HG02623 (cell line): Measurements from ENCODE around the gene MTCL1.
"Not testable (repeated sequence)": the region's sequence is repeated elsewhere in the genome, so short reads cannot be mapped to it uniquely, and the experiment has no call there.

Experiments
- ATAC-seq: cut with Tn5 transposase; IDR thresholded peaks from one replicate; pipeline ENCODE4 v1.9.1; 2021; ENCODE audit warnings: moderate library complexity; ENCODE audit not compliant: unreplicated experiment

Gene MTCL1

DNA sequence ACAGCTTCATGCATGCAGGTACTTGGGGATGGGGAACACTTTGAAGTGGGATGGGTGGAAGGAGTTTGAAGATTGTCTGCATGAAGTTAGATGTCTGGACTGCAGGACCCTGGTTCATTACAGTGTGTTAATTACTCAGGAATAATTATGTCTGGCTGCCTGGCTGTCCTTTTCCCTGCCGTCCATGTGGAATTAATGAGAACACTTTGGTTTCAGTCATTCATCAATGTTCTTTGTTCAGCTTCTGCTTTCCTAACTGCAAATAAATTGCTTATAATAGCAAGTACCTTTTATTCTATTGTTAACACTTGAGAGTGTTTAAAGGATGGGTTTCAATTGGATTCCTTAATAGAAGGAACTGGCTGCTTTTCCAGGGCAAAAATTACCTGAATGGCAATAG is 35.8 kb downstream of the MTCL1 start:
- no peak for ATAC-seq

DNA sequence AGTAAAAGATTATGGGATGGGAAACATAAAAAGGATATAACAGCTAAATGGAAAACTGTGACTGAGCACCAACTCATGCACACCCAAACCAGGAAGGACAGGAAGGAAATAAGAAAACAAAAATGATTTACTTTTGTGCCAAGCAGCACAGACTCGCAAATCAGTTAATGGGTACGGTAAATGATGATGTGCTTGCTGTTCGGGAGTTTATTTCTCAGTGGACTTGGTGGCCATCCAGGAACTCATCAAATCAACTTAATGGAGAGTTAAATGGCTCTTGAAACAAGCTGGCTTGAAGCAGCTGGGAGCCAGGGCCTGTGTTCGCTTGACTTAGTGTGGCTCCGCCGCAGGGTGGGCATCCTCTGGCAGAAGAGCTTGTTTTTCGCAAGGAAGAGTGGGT is 36.2 kb downstream of the MTCL1 start:
- ATAC-seq = no peak

DNA sequence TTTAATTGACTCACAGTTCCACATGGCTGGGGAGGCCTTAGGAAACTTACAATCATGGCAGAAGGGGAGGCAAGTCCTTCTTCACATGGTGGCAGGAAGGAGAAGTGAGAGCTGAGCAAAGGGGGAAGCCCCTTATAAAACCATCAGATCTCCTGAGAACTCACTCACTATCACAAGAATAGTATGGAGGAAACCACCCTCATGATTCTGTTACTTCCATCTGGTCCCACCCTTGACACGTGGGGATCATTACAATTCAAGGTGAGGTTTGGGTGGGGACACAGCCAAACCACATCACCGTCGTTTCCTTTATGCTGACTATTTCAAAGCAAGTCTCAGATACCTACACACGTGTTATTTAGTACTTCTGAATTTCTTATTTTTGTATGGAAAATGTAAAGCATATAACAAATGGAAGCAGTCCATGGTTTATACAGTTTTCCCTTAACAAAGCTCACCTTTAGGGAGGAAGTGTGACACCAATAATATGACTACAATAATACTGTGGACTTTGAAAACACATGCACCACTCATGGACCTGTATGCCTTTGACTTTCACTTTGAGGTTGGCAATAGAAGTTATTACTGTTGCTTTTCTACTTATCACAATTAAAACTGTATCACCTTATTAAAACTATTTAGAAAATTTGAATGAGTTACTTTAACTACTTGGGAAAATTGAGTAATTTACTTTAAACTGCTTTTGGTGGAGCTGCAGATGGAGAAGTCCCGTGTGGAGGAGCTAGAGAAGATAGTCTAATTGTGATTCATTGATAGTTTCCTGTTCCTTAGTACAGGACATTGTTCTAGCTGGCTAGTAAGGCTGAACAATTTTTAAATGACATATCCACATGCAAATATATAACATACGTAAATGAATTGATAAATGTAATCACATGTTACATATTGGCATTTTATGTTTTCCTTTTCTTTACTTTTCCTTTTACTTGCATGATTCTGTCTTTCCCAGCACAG is 37.3 kb downstream of the MTCL1 start:
- no peak for ATAC-seq

DNA sequence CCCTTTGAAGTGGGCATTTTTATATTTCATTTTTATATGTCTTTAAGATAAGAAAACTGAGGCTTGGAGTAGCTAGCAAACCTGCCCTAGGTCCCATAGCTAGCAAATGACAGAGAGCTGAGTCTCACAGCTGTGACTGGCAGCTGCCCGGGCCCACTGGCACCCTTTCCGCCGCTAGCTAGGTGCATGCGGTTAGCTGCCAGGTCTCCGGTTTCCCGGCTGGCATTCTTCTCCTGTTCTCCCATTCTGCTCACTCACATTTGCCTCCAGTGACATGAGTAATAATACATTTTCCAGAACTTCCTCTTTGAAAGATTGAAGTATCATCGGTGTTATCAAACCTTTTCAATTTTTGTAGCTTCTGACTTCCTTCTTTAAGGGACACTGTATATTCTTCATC is 38.7 kb downstream of the MTCL1 start:
- no peak for ATAC-seq

DNA sequence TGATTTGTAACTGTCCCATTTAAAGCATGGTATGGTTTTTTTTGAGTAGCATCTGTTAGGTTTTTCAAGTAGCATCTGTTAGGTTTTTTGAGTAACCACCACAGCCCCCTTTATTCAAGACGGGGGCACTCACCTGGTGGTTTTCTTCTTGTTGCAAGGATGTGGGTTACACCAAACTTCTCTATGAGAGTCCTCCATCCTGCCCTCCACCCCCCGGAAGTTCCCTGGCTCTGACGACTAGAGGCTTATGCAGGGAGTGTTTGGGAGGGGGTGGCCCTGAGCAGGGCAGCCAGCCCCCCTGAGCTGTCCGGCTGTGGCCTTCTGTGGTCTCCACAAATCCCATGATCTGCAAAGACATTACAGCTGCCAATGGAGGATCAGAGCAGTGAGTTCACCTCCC is 39.3 kb downstream of the MTCL1 start:
- ATAC-seq = no peak

DNA sequence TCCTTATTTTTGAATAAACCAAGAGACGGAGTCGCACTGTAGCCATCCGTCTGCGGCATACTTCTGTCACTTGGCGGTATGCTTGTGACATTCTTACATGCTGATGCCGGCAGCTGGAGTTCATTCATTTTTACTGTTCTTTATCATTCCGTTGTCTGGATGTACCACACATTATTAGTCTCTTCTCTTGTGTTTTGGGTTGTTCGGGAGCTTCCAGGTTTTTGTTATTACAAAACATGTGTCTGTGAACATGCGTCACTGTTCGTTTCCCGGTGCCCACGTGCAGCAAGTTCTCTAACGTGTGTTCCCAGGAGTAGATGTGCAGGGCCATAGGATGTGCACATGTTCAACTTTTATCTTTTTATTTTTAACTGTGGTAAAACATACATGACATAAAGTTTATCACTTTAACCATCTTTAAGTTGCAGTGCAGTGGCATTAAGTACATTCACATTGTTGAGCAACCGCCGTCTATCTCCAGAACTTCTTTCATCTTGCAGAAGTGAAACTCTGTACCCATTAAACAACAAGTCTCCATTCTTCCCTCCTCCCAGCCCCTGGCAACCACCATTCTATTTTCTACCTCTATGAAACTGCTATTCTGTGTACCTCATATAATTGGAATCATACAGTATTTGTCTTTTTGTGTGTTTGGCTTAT is 40.1 kb downstream of the MTCL1 start:
- ATAC-seq = no peak

DNA sequence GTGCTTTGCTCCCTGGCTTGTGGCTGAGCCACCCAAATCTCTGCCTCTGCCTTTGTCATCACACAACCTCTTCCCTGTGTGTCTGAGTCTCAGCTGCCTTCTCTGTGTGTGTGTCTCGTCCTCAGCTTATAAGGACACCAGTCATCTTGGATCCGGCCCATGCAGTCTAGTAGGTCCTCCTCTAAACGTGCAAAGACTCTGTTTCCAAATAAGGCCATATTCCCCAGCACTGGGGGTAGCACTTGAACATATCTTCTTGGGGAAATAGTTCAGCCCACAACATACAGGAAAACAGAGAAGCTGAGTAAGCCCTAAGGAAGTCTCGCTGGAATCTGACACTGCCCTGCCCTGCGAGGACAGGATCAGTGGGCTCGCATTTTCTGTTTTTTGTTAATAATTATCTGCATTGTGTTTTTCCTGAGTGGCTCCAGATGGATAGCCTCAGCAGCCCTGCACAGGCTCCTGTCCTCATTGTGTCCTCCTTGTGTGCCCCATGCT is 42.1 kb downstream of the MTCL1 start:
- ATAC-seq = no peak

DNA sequence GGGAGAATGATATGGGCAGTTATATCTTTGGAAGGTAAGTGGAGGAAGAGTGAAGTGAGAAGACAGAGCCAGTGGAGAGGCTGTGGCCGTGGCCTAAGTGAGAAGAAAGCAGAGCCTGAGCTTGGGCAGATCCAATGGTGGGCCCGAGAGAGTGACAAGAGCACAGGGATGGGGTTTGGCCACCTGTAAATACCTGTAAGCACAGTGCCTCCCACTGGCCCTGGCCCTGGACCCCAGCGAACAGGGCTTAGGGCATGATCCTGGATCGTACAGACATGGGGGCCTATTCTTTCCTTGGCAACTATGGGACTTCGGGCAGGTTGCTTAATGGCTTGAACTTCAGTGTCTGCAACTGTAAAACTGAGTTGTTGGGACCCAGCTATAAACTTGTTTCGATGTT is 44.1 kb downstream of the MTCL1 start:
- ATAC-seq = no peak

DNA sequence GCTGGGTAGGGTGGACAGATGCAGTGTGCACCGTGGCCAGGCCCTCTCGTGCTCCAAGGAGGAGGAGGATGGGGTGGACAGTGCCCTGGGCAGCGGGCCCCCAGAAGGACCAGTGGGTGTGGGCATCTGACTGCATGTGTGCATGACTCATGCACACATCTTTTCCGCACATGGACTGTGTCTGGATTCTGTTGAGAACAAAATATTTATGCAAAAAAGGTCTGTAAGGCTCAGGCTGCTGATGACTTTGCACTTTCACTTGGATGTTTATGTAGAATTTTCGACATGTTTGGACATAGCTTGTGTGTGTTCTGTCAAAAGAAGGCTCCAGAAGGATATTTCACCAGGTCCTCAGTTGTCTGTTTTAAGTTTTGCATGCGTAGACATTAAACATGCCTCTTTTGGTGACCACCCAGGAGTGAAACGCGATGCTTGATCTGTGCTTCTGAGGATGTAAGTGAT is 45.6 kb downstream of the MTCL1 start:
- ATAC-seq = no peak

DNA sequence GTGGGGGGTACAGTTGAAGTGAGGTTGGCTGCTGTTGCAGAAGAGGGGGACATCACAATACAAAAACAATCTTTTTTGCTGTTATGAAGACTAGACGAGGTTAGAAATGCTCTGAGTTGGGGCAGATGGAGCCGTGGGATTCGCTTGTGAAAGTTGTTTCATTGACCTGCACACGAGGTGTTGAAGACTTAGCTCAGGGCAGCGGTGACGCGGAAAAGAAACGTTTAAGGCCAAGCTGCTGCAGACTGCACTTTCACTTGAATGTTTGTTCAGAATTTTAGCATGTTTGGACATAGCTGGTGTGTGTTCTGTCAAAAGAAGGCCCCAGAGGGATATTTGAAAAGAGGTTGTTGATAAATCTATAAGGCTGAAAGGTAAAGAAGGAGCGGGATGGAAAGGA is 46.3 kb downstream of the MTCL1 start:
- ATAC-seq = no peak

DNA sequence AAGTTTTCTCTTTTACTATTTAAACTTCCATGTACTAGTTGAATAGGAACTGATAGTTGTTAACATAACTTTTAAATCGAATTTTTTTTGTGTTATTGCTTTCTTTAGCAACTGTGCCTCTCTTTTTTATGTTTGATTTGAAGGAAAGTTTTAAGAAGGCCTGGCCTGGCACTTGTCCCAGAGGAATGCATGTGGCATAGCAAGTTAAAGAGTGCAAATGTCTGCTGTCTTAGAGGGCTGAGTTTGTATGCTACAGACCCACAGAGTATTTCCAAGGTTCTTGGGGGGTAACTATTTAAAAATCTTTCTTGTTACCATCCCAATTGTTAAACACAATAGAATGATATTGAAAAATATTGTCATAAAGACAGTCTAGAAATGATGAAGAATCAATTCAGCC is 47.0 kb downstream of the MTCL1 start:
- no peak for ATAC-seq

DNA sequence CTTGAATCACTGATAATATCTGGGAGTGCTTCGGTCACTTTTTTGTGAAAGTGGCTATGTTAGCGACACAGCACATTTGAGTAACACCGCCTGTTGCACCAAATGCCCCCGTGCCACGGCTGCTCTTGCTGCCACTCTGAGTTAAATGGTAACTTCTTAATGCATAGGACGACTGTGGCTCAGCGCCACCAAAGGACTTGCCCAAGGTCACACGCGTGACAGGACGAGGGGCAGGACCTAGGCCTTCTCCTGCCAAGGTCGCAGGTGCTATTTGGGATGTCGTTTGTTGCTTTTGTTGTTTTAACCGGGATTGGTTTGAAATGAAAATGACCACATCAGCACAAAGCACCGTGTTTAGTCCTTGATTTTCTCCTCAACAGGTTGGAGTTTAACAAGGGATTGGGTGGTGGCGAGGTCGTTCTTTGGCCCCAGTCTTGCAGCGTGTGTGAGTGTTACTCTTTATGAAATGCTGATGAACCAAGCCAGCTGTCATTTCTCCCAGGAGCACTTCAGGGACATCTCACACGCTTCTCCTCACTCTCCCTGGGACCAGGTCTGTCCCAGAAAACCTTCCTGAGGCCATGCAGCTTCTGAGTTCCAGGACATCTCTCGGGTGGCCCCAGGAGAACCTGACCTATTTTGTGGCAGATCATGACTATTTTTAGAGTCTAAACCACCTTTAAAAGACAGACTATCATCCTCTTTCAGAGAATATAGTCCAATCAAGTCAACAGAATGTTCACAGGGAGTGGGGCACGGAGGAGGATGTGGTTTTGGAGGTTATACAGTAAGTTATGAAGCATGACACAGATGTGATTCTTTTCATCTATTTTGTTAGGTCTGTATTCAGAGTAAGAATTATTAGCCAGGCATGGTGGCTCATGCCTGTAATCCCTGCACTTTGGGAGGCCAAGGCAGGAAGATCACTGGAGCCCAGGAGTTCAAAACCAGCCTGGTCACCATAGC is 49.9 kb downstream of the MTCL1 start:
- ATAC-seq = no peak

DNA sequence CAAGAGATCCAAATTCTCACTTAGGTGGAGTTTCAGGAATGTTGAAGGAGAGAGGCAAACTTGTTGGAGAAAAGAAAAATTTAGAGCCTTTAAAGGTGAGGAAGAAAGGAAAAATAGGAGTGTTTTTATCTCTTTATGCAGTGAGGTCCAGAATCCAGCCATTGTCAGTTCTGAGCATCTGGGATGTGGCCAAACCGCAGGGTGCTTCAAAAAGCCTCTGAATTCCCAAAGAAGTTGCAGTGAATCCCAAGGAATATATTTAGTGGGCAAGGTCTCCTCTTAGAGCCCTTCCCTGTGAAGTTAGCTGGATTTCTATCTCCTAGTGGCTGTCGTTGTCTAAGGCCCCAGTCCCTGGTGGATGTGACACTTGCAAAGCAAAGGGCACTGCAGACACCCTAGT is 51.2 kb downstream of the MTCL1 start:
- ATAC-seq = no peak

DNA sequence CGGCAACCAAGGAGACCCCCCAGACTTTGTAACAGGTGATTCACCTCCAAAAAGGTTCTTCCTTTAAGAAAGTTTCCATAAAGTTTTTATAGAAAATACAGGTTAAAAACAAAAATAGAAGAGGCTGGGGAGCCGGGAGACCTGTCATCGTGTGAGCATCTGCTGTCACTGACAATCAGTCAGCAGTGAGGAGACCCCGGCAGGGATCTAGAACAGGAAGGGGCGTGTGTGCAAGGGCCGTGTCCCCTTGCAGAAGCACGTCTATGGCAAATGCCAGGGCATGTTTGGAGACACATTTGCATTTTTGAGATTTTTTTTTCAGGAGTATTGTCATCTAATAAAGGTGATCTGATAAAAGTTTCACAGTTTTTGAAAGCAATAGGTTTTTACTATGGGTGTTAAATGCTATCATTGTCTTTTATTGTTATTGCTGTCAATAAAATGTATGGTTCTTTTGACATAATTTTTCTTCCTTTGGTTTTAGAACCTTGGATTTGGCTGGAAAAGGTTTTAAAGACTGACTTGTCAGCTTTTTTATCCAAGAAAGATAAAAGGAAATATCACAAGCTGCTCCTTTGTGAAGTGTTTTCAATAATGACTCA is 52.1 kb downstream of the MTCL1 start:
- ATAC-seq = no peak

DNA sequence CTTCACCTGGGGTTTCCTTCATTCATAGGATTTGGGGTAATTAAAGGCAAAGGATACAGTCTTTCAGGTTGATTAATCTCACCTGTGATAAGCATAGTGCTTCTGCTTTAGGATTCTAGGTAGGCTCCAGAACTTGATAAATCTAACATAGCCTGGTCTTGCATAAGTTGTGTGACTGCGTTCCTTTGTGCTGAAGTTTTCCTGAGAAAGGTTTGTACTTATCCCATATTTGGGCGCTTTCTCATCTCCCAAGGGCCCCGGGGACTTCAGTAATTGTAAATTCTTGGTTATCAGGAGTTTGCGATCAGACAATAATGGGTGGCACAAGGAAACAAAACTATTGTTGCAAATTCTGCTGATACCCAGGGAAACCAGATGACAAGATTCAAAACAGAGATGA is 53.1 kb downstream of the MTCL1 start:
- ATAC-seq = no peak

DNA sequence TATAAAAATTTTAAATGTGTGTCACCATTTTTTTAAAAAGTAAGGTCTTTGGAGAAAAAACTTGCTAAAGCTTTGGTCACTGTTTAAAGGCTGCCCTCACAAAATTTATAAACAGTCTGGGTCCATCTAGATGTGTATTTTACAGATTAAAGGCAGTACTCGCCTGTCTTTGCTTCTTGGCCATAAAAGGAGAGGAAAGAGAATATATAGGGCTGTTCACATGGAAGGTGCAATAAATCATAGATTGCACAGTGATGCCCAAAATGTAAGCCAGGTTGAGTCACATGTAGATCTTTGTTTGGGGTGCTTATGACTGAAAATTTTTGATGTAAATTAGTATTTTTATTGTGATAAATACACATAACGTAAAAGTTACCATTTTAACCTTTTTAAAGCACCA is 55.6 kb downstream of the MTCL1 start:
- ATAC-seq = no peak

DNA sequence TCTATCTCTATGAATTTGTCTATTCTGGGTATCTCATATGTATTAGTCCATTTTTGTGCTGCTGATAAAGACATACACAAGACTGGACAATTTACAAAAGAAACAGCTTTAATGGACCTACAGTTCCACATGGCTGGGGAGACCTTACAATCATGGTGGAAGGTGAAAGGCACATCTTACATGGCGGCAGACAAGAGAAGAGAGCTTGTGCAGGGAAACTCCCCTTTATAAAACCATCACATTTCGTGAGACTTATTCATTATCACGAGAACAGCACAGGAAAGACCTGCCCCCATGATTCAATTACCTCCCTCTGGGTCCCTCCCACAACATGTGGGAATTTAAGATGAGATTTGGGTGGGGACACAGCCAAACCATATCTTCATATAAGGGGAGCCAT is 56.2 kb downstream of the MTCL1 start:
- not testable (repeated sequence) for ATAC-seq

DNA sequence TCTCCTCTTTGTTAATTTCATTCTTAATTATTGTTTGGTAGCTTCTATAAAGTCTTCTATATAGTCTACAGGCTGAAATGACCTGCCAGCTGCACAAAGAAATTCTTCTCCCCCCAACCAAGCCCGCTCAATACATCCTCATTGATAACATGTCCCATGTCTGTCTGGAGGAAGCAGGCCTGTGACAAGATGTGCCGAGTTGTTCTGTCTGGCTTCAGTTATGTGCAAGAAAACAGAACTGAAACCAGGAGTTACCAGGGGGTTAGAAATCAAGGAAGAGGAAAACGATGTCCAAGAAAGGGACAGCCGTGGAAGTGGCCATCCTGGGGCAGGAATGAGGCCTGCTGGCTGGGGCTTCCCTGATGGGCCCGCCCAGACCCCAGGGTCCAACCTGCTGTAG is 57.6 kb downstream of the MTCL1 start:
- ATAC-seq = no peak

DNA sequence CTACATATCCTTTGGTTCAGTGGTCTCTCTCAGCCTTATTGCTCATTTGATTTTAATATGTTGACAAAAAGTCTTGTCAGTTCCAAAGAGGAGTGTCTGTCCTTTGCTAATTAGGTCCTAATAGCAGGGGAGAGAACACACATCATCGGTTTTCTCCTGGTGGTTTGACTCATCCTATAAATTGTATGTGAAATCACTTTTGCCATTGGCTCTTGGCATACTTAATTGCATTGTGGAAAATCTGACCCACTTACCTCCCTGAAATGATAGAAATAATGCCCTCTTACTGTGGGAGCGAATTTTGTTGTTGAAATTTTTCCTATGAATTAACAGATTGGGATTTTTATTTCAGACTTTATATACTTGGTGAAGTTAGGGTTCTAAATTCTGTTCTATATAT is 58.3 kb downstream of the MTCL1 start:
- no peak for ATAC-seq

DNA sequence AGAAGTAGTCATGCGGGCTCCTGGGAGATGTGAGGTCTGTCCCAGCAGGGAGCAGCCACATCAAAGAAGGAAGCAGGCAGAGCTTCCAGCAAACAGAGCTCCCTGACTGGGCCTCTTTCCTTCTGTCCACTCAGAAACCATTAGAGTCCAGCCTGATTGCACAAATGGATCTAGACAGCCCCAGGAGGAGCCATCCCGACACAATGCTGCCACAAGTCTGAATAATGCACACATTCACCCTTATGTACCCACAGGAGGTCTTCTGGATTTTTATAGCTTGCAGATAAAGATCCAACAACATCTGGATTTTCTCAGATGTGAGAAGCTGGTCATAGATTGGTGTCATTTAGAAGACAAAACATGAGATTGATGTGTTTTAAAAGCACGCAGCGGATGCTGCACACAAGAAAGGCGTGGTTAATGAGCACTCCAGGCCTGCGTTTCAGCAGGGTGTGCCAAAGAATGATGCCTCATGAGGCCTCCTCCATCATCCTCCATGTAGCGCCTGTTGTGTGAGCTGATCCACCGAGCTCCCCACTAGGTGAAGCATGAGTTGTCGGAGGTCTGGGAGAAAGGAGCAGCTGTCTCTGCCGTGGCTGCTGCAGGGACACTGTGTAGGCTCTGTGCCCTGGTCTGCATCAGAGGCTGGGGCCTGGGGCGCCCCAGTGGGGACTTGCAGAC is 60.6 kb downstream of the MTCL1 start:
- no peak for ATAC-seq
